ENCODE results near the gene ACYP1. TPM values are rescaled to one million over a fixed set of nuclear protein-coding genes. Genes with fewer than 3 reads are reported as not detected.

Gene ACYP1
- total and polyA plus RNA-seq, 2 of the 13 experiments (the other 11 are each of a cell fraction or from before 2014, with no cell fraction given), result 9.7 to 22.4 TPM

DNA sequence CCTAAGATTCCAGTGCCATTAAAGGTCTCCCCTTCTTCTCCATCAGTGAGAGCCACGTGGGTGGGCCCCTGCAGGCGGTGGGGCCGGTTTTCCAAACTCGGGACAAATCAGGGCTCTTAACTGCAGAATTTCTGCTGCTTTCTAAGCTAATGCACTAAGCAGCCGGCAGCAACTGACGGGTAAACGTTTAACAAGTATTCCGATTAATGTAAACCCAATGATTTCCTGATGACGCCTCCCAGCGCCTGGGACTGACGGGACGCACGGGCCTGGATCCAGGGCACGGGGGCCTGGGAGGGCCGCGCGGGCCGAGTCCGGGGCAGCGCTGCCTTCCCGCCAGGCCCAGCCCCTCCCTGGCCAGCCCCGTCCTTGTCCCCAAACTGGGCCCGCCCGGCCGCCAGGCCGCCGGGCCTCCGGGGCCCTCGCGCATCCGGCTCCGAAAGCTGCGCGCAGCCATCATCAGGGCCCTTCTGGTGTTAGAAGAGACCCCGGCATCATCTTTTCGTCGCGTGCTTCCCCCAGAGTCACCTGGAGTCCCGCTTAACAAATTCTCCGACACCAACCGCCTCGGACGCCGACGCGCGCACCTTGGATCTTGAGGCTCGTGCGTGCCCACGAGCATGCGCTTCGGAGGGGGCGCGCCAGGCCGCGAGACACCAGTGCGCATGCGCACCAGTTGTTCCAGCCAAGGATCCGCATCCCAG is 12.8 kb downstream of the ACYP1 start, which contains the start of gene MLH3 (continued):
- TF ChIP-seq, protein P1, sequence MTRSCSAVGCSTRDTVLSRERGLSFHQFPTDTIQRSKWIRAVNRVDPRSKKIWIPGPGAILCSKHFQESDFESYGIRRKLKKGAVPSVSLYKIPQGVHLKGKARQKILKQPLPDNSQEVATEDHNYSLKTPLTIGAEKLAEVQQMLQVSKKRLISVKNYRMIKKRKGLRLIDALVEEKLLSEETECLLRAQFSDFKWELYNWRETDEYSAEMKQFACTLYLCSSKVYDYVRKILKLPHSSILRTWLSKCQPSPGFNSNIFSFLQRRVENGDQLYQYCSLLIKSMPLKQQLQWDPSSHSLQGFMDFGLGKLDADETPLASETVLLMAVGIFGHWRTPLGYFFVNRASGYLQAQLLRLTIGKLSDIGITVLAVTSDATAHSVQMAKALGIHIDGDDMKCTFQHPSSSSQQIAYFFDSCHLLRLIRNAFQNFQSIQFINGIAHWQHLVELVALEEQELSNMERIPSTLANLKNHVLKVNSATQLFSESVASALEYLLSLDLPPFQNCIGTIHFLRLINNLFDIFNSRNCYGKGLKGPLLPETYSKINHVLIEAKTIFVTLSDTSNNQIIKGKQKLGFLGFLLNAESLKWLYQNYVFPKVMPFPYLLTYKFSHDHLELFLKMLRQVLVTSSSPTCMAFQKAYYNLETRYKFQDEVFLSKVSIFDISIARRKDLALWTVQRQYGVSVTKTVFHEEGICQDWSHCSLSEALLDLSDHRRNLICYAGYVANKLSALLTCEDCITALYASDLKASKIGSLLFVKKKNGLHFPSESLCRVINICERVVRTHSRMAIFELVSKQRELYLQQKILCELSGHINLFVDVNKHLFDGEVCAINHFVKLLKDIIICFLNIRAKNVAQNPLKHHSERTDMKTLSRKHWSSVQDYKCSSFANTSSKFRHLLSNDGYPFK (CRISPR knock-in tag; IDR thresholded peaks at IDR 0.05; ENCODE audit: borderline replicate concordance), result peak; percentile 41; the same call in 1 of the 2 replicates
- TF ChIP-seq, protein P2, sequence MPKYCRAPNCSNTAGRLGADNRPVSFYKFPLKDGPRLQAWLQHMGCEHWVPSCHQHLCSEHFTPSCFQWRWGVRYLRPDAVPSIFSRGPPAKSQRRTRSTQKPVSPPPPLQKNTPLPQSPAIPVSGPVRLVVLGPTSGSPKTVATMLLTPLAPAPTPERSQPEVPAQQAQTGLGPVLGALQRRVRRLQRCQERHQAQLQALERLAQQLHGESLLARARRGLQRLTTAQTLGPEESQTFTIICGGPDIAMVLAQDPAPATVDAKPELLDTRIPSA (CRISPR knock-in tag; IDR thresholded peaks at IDR 0.05; ENCODE audit: borderline replicate concordance), result no peak
- TF ChIP-seq TP53 (CRISPR knock-in tag; conservative IDR thresholded peaks at IDR 0.05) (no peak), PRMT3 (CRISPR knock-in tag; IDR thresholded peaks at IDR 0.05; ENCODE audit: borderline replicate concordance, low read depth) (no peak), GATA4 (IDR thresholded peaks at IDR 0.05; ENCODE audit: borderline replicate concordance, low read depth) (no peak), GABPA (IDR thresholded peaks at IDR 0.05; ENCODE audit: low read depth, low read length) (no peak), GABPA (CRISPR knock-in tag; IDR thresholded peaks at IDR 0.05; ENCODE audit: low read depth) (no peak), PRPF4 (IDR thresholded peaks at IDR 0.05; ENCODE audit: low read depth, low read length, poor library complexity, severe bottlenecking) (no peak), PLRG1 (conservative IDR thresholded peaks at IDR 0.05) (no peak), NFIB (CRISPR knock-in tag; IDR thresholded peaks at IDR 0.05; ENCODE audit: borderline replicate concordance) (no peak), IKZF1 (IDR thresholded peaks at IDR 0.05) (no peak), ZNF746 (CRISPR knock-in tag; IDR thresholded peaks at IDR 0.05) (0 out of 2 replicates have a peak, but pooled peaks have one; percentile 52), ZNF34 (CRISPR knock-in tag; IDR thresholded peaks at IDR 0.05; ENCODE audit: borderline replicate concordance) (no peak), FOXA1 (IDR thresholded peaks at IDR 0.05) (no peak), FOXA1 (CRISPR knock-in tag; IDR thresholded peaks at IDR 0.05) (no peak), ZNF501 (CRISPR knock-in tag; IDR thresholded peaks at IDR 0.05) (no peak), NR2F6 (IDR thresholded peaks at IDR 0.05) (no peak), NR2F6 (CRISPR knock-in tag; IDR thresholded peaks at IDR 0.05) (0 out of 2 replicates have a peak, but pooled peaks have one; percentile 20), TMF1 (CRISPR knock-in tag; IDR thresholded peaks at IDR 0.05; ENCODE audit: low read depth) (no peak), RAD21 (CRISPR knock-in tag; IDR thresholded peaks at IDR 0.05) (0 out of 2 replicates have a peak, but pooled peaks have one; percentile 48)
- TF ChIP-seq, protein P3, sequence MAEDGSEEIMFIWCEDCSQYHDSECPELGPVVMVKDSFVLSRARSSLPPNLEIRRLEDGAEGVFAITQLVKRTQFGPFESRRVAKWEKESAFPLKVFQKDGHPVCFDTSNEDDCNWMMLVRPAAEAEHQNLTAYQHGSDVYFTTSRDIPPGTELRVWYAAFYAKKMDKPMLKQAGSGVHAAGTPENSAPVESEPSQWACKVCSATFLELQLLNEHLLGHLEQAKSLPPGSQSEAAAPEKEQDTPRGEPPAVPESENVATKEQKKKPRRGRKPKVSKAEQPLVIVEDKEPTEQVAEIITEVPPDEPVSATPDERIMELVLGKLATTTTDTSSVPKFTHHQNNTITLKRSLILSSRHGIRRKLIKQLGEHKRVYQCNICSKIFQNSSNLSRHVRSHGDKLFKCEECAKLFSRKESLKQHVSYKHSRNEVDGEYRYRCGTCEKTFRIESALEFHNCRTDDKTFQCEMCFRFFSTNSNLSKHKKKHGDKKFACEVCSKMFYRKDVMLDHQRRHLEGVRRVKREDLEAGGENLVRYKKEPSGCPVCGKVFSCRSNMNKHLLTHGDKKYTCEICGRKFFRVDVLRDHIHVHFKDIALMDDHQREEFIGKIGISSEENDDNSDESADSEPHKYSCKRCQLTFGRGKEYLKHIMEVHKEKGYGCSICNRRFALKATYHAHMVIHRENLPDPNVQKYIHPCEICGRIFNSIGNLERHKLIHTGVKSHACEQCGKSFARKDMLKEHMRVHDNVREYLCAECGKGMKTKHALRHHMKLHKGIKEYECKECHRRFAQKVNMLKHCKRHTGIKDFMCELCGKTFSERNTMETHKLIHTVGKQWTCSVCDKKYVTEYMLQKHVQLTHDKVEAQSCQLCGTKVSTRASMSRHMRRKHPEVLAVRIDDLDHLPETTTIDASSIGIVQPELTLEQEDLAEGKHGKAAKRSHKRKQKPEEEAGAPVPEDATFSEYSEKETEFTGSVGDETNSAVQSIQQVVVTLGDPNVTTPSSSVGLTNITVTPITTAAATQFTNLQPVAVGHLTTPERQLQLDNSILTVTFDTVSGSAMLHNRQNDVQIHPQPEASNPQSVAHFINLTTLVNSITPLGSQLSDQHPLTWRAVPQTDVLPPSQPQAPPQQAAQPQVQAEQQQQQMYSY (CRISPR knock-in tag; IDR thresholded peaks at IDR 0.05), result peak; percentile 58; the same call in 1 of the 2 replicates
- TF ChIP-seq, protein P4, sequence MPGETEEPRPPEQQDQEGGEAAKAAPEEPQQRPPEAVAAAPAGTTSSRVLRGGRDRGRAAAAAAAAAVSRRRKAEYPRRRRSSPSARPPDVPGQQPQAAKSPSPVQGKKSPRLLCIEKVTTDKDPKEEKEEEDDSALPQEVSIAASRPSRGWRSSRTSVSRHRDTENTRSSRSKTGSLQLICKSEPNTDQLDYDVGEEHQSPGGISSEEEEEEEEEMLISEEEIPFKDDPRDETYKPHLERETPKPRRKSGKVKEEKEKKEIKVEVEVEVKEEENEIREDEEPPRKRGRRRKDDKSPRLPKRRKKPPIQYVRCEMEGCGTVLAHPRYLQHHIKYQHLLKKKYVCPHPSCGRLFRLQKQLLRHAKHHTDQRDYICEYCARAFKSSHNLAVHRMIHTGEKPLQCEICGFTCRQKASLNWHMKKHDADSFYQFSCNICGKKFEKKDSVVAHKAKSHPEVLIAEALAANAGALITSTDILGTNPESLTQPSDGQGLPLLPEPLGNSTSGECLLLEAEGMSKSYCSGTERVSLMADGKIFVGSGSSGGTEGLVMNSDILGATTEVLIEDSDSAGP (CRISPR knock-in tag; IDR thresholded peaks at IDR 0.05; ENCODE audit: borderline replicate concordance), result peak; percentile 60; the same call in 1 of the 2 replicates

Data from HepG2 (cell line).